ENCODE measurements around the gene NLRC5.

The NLRC5 gene

GRCh38 chr16:57003439-57004386 lies 14.4 kb downstream of the NLRC5 start:
- DNase-seq: peak; percentile 44

- peak; percentile 46 for DNase-seq
Observed at GRCh38 chr16:57004387-57005250, 15.3 kb downstream of the NLRC5 start.

- peak; percentile 8 for DNase-seq
Observed at GRCh38 chr16:57005597-57005996, 16.2 kb downstream of the NLRC5 start.

GRCh38 chr16:57007050-57007449 lies 17.7 kb downstream of the NLRC5 start:
- DNase-seq: peak; percentile 6

- DNase-seq: no peak
Observed at GRCh38 chr16:57007530-57007929, 18.2 kb downstream of the NLRC5 start.

- DNase-seq: no peak
Observed at GRCh38 chr16:57008440-57008839, 19.1 kb downstream of the NLRC5 start.

GRCh38 chr16:57009643-57010170 lies 20.4 kb downstream of the NLRC5 start:
- peak; percentile 22 for DNase-seq

GRCh38 chr16:57012353-57012752 lies 23.0 kb downstream of the NLRC5 start:
- peak; percentile 48 for DNase-seq

- DNase-seq: no peak
Observed at GRCh38 chr16:57013229-57013628, 23.9 kb downstream of the NLRC5 start.

- DNase-seq: peak; percentile 10
Observed at GRCh38 chr16:57013902-57014301, 24.5 kb downstream of the NLRC5 start.

GRCh38 chr16:57016301-57016700 lies 26.9 kb downstream of the NLRC5 start:
- DNase-seq: peak; percentile 4

- peak; percentile 22 for DNase-seq
Observed at GRCh38 chr16:57016831-57017230, 27.5 kb downstream of the NLRC5 start.

GRCh38 chr16:57017251-57017650 lies 27.9 kb downstream of the NLRC5 start:
- DNase-seq: peak; percentile 22

- DNase-seq: no peak
Observed at GRCh38 chr16:57019746-57020145, 30.4 kb downstream of the NLRC5 start.

GRCh38 chr16:57020651-57021050 lies 31.3 kb downstream of the NLRC5 start:
- no peak for DNase-seq

- no peak for DNase-seq
Observed at GRCh38 chr16:57021757-57022156, 32.4 kb downstream of the NLRC5 start.

- DNase-seq: no peak
Observed at GRCh38 chr16:57022445-57022844, 33.1 kb downstream of the NLRC5 start.

GRCh38 chr16:57023541-57024249 lies 34.3 kb downstream of the NLRC5 start:
- DNase-seq: no peak

GRCh38 chr16:57024894-57025680 lies 35.7 kb downstream of the NLRC5 start:
- DNase-seq: no peak

GRCh38 chr16:57025941-57026777 lies 36.8 kb downstream of the NLRC5 start:
- DNase-seq: no peak

GRCh38 chr16:57026778-57027062 lies 37.4 kb downstream of the NLRC5 start:
- DNase-seq: no peak
